ENCODE measurements around the gene DLGAP4. TPM values are rescaled to one million over a fixed set of nuclear protein-coding genes. Genes with fewer than 3 reads are reported as not detected.

Gene DLGAP4
- total and polyA plus RNA-seq, 2 of the 13 experiments (the other 11 are each of a cell fraction or from before 2014, with no cell fraction given), result 15.2 to 26.7 TPM

GRCh38 chr20:36344517-36345132, 38.5 kb downstream of the DLGAP4 start (continued):
- TF ChIP-seq ZBTB4 (CRISPR knock-in tag; IDR thresholded peaks at IDR 0.05; ENCODE audit: borderline replicate concordance), result no peak
- TF ChIP-seq ZFYVE20 (CRISPR knock-in tag; IDR thresholded peaks at IDR 0.05; ENCODE audit: borderline replicate concordance, low read depth), result 0 out of 2 replicates have a peak, but pooled peaks have one; percentile 60
- peak; percentile 96 for TF ChIP-seq ZMAT3 (CRISPR knock-in tag; conservative IDR thresholded peaks at IDR 0.05)
- no peak for TF ChIP-seq RBM39 (IDR thresholded peaks at IDR 0.05; ENCODE audit: low read depth, low read length, poor library complexity, severe bottlenecking)
- TF ChIP-seq ZNF883 (CRISPR knock-in tag; IDR thresholded peaks at IDR 0.05; ENCODE audit: not compliant biosample characterization), result peak; percentile 97
- peak; percentile 96 for TF ChIP-seq KLF11 (CRISPR knock-in tag; IDR thresholded peaks at IDR 0.05)
- TF ChIP-seq JARID2 (CRISPR knock-in tag; IDR thresholded peaks at IDR 0.05; ENCODE audit: insufficient replicate concordance), result peak; percentile 44
- TF ChIP-seq E2F5 (CRISPR knock-in tag; conservative IDR thresholded peaks at IDR 0.05), result no peak; the same call in 1 of the 2 replicates
- TF ChIP-seq ZFP90 (CRISPR knock-in tag; IDR thresholded peaks at IDR 0.05; ENCODE audit: borderline replicate concordance), result 0 out of 2 replicates have a peak, but pooled peaks have one; percentile 50
- TF ChIP-seq ZFP62 (CRISPR knock-in tag; IDR thresholded peaks at IDR 0.05), result no peak
- TF ChIP-seq CENPX (CRISPR knock-in tag; IDR thresholded peaks at IDR 0.05), result no peak
- no peak for TF ChIP-seq PAXIP1 (CRISPR knock-in tag; conservative IDR thresholded peaks at IDR 0.05)
- no peak for TF ChIP-seq ARNT (IDR thresholded peaks at IDR 0.05)
- no peak for TF ChIP-seq THYN1 (CRISPR knock-in tag; IDR thresholded peaks at IDR 0.05; ENCODE audit: borderline replicate concordance, low read depth)
- no peak for TF ChIP-seq HIVEP1 (CRISPR knock-in tag; IDR thresholded peaks at IDR 0.05)
- TF ChIP-seq FOXO4 (CRISPR knock-in tag; conservative IDR thresholded peaks at IDR 0.05), result no peak
- TF ChIP-seq ZFY (CRISPR knock-in tag; IDR thresholded peaks at IDR 0.05), result peak; percentile 66
- TF ChIP-seq ZNF326 (CRISPR knock-in tag; IDR thresholded peaks at IDR 0.05; ENCODE audit: borderline replicate concordance), result no peak
- TF ChIP-seq ZNF251 (CRISPR knock-in tag; IDR thresholded peaks at IDR 0.05), result no peak
- TF ChIP-seq IRF2 (CRISPR knock-in tag; IDR thresholded peaks at IDR 0.05), result peak; percentile 61; the same call in 1 of the 2 replicates
- no peak for TF ChIP-seq RFX1 (IDR thresholded peaks at IDR 0.05)

Measured in HepG2 (cell line).